HuH-7.5 (cell line): ENCODE measurements around the gene DNAAF5.

Experiments used
- DNase-seq: peaks from one replicate; pipeline ENCODE4 v3.0.0; 2011; ENCODE audit warnings: low spot score

The DNAAF5 gene

DNA sequence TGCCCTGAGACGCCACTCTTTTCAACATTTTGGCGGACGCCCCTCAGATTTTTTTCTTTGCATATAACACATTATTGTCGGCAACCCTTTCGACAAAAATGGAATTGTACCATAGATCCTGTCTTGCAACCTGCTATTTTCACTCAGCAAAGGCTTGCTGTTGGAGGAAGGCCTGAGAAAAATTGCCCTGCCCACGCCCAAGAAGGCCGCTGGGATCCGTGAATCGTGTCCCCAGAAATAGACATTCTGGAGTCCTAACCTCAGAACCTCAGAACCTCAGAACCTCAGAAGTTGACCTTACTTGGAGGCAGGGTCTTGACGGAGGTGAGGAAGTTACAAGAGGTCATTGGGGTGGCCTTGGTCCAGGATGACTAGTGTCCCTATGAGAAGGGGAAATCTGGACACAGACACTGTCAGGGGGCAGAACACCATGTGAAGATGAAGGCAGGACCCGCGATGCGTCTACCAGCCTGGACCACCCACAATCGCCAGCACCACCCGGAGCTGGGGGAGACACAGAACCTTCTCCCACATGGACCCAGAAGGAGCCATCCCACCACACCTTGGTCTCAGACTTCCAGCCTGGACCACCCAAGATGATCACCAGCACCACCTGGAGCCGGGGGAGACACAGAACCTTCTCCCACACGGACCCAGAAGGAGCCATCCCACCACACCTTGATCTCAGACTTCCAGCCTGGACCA is 19.1 kb upstream of the DNAAF5 start:
- no peak for DNase-seq

DNA sequence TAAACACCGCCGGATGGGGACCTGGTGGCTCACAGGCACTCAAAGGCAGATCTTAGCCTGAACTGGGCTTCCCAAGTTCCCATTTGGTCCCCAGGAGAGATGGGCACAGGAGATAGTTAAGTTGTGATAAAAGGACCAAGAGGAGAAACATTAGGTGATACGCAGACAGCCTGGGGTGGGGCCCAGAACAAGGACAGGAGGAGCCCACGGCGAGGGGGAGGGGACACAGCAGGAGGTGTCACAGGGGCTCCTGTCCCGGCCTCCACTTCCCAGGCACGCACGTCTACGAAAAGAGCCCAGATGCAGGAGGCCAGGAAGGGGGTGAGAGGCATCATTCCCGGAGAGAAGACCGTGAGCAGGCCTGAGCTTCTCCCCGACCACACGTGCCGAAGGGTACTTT is 16.3 kb upstream of the DNAAF5 start:
- DNase-seq = no peak

DNA sequence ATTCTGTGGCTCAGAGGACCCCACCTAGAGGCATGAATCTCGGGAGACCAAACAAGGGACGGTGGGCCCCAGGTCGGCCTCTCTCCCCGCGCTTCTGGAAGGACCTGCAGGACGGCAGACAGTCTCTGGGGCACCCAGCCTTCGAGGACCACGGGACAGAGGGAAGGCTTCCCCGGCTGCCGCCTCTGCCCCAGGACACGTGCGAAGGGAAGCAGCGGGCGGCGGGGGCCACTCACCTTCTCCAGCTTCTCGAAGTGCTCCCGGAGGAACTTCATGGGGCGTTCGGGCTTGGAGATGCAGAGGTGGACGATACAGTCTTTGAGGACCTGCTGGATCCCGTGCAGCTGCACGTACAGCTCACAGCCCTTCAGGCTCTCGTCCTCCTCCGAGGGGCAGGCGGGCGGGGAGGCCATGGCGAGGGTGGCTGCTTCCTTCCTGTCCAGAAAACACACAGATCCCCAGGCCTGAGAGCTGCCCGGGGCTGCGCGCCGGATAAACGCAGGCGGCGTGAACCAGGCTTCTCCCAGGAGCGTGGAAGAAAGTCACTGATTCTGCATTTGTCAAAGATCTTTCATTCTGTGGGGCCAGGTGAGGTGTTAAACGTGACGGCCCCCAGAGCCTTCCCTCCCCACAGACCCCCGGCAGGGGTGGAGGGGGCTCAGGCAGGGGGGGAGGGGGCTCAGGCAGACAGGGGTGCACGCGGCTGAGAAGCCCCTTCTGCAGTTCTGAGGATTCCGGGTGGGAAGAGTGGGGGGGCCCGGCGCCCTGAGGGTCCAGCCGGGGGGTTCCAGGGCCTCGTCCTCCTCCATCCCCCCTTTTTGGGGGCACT is 15.2 kb upstream of the DNAAF5 start:
- no peak for DNase-seq

DNA sequence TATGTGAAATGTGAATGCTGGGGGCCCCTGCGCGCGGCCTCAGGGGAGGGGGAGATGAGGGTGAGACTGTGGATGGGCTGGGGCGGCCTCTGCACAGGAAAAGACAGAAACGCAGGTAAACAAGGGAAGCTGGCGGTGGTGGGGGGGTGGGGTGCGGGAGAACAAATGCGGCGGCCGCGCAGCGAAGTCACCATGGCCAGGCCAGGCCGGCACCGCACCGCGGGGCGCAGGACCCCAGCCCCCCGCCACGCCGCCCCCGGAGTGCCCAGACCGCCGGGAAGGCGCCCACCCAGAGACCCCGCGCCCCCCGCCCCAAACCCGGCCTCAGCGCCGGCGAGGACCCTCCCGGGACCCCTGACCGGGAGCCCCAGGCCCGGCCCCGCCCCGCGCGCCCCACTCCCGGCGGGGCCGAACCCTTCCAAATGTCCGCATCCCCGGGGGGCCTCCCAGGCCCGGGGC is 14.5 kb upstream of the DNAAF5 start:
- no peak for DNase-seq

DNA sequence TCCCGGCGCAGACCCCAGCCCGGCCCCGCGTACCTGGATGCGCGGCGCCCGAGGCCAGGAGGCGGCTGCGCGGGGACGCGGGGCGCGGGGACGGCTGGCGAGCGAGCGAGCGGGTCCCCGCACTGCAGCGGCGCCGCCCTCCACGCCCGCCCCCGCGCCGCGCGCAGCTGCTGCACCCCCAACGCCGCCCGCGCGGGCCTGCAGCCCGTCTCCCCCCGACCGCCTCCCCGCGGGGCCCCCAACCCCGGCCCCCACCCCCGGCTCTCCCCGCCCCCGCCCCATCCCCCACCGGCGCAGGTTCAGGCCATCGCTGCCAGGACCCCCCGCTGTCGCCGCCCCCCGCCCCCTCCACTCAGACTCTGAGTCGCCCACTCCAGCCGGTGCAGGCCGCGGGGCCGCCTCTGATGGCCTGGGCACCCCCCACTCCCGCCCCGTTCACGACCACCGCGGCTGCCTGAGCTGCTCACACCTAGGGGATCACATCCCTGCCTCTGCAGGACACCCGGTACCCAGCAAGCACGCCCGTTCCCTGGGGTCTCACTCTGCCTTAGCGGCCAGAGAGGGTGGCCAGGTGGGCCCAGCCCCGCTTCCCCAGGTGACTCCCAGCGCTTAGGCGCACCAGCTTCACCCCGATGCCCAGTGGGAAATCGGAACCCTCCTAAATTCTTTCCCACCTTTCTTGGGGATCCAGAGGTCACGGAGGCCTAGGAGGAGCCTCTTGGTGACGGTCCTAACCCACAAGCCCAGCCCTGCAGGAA is 13.9 kb upstream of the DNAAF5 start:
- DNase-seq = no peak

DNA sequence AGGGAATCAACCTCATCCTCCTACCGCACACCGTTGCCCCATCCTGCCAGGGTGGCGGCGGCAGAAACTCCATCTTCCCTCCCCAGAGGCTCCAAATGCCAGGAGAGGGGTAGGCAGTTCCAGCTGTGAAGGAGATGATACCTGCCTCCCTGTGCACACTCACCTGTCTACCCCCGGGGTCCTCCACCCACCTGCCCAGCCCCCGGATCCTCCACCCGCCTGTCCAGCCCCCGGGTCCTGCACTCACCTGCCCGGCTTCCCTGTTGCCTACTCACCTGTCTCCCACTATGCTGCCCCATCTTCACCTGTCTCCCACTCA is 13.4 kb upstream of the DNAAF5 start:
- no peak for DNase-seq

DNA sequence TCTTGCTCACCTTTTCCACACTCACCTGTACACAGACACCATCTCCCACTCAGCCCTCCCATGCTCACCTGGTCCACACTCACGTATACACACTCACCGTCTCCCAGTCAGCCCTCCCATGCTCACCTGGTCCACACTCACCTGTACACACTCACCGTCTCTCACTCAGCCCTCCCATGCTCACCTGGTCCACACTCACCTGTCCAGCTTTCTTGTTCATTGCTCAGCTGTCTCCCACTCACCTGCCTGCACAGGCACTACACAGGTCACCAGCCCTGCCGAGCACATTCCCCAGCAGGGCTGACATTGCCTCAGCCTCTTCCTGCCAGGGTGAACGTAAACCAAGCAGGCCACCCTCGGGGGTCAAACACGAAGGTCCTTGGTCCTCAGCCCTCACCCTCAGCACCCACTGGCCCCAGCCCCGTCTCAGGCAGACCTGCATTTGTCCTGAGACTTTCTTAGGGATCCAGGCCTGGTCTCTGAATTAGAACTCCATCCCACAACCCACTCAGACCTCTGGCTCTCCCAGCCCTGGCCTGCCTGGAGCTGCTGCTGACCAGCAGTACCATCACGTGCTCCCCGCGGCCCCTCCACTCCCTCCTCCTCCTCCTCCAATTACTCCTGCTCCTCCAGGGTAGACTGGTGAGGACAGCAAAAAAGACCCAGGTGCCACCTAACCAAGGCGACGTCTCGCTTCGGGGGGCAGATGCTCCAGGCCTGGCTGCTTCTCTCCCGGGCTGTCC is 12.8 kb upstream of the DNAAF5 start:
- DNase-seq = no peak

DNA sequence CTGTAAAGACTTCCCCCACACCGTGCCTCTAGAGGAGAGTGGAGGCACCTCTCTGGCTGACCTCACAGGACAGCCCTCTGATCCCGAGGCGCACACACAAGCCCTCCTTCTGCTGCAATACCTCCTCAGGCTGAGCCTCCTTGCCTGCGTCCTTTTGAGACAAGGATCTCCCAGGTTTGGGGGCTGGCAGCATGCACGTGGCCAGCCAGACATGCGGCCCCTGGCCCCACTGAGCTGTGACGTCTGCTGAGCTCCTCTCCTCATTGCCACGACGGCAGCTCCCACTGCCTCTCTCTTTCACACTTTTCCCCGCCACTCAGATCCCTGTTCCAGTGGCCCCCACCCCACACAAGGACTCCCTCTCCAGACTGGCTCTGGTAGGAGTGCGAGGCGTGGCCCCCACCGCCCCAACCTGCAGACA is 12.2 kb upstream of the DNAAF5 start:
- no peak for DNase-seq

DNA sequence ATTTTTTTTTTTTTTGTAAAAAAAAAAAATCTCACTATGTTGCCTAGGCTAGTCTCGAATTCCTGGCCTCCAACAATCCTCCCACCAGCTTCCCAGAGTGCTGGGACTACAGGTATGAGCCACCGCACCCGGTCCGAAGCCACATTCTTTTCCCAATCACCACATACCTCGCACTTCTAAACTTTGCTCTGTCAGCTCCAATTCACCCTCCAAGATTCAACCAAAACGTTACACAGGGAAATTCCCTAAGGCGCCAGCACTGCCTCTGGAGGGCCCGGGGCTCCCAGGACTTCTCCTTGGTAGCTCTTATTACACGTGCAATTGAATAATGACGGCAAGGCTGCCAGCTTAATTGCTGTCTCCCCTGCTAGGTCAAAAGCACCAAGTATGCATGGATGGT is 10.3 kb upstream of the DNAAF5 start:
- no peak for DNase-seq

DNA sequence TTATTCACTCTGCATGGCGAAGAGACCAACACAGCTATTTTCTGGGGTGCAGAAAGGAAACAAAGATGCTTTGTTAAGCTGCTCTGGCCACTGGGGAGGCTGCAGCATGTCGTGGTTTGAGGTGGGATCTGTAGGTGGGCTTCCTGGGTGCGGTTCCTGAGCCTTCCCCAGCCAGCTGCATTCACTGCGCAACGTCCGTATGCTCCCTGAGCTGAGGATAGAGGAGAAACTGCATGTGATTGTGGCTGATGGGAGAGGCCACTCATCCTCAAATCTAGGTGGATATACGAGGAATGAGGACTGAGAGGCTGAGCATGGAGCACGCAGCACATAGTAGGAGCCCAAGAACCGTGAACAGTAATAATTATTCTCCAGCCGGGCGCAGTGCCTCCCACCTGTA is 9.9 kb upstream of the DNAAF5 start:
- DNase-seq = no peak

DNA sequence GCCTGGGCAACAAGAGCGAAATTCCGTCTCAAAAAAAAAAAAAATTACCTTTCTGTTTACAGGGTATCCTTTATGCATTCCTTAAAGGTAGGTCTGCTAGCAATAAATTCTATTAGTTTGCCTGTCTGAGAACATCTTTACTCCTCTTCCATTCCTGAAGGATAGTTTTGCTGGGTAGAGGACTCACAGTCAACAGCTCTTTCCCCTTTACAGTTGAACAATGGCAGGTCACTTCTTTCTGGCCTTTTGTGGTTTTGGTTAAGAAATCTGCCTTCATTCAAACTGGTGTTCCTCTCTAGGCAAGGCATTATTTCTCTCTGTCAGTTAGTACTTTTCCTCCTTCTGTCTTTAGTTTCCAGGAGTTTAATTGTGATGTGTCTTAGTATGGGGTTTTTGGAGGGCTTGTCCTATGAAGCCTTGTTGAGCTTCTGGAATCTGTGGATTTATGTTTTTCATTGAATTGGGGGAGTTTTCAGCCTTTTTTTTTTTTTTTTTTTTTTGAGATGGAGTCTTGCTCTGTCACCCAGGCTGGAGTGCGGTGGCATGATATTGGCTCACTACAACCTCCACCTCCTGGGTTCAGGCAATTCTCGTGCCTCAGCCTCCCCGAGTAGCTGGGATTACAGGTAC is 4.8 kb upstream of the DNAAF5 start:
- no peak for DNase-seq

DNA sequence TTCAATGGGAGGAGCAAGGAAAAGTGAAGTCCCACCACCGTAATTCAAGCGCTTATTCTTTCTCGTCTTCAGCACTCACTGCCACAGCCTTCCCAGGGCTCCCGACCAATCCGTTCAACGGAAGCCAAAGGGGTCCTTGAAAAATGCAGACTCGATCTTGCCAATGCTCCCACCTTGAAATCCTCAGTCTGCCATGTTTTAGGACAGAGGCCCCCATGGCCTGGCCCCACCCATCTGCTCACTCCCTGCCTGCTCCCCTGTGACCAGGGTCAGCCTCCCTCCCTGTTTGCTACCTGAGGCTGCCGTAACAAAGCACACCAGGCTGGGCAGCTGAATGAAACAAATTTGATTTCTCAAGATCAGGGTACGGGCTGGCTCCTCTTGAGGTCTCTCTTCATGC is 3.0 kb upstream of the DNAAF5 start:
- DNase-seq = no peak

DNA sequence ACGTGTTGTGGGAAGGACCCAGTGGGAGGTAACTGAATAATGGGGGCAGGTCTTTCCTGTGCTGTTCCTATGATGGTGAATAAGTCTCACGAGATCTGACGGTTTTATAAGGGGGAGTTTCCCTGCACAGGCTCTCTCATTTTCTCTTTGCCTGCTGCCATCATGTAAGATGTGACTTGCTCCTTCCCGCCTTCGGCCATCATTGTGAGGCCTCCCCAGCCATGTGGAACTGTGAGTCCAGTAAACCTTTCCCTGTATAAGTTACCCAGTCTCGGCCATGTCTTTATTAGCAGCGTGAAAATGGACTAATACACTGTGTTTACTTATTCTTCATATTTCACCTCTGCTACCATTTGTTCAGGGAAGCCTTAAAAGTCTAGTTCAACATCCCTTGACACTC is 2.2 kb upstream of the DNAAF5 start:
- no peak for DNase-seq

DNA sequence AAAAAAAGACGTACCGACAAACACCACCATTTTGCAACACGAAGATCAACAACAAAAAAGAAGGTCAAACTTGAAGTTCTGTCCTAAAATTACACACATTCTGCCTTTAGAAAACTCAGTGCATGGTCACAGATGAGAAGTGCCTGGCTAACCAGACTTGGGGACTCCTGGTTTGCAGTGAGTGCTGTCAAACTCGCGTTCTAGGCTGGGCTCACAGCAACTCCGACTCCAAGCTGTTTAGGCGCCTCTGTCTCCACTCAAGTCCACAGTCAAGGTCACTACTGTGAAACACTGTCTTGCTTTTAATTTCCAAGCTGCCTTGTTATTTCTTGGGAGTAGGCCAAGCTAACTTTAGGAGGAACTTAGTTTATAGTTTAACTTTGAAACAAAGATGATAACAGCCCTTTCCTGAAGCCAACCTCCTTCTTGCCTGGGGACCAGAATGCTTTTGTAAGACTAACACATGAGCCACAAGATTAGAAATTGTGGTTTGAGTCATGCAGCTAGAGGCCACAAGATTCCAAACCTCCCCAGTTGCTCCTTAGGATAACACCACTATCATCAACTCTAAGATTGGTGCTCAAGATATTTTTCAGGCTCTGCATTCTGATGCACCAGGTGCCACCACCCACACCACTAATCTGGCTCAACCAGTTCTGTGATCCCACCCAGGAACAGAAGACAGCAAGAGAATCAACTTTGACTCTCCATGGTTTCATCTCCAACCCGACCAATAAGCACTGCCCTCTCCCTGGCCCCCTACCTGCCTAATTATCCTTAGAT is 1.1 kb upstream of the DNAAF5 start:
- no peak for DNase-seq

DNA sequence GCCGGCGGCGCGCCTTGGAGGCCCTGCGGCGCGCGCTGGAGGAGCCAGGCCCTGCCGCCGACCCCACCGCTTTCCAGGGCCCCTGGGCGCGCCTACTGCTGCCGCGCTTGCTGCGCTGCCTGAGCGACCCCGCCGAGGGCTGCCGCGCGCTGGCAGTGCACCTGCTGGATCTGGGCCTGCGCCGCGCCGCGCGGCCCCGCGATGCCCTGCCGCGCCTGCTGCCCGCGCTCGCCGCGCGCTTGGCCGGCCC is 280 bp downstream of the DNAAF5 start:
- no peak for DNase-seq

DNA sequence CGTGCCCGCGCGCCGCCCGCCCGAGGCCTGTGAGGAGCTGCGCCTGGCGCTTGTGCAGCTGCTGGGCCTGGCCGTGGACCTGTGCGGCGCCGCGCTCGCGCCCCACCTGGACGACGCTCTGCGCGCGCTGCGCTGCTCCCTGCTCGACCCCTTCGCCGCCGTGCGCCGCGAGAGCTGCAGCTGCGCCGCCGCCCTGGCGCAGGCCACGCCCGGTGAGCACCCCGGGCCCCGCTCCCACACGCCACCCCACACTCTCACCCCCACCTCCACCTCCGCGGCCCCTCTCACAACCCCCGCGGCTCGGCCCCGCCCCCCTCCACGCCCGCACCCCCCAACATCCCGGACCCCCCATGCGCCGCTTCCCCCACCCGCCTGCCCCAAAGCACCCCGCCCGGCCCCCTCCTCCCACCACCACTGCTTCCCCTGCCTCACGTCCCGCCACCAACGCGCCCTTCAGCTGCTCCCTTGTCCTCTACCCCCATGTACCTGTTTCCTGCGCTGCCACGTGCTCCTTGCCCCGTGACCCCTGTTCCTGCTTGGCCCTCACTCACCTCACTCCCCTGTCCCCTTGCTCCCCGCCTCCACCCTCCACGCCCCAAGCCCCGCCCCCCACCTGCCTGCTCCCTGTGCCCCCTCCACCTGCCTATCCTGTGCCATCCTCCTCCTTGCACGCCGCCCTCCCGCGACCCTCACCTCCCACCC is 756 bp downstream of the DNAAF5 start, which contains the start of gene PRKAR1B:
TSS of gene PRKAR1B (minus strand) at position 178 of the 702 bp plus-strand sequence. CDS start 15,776 bp downstream, outside the sequence.
- DNase-seq = peak; percentile 73

DNA sequence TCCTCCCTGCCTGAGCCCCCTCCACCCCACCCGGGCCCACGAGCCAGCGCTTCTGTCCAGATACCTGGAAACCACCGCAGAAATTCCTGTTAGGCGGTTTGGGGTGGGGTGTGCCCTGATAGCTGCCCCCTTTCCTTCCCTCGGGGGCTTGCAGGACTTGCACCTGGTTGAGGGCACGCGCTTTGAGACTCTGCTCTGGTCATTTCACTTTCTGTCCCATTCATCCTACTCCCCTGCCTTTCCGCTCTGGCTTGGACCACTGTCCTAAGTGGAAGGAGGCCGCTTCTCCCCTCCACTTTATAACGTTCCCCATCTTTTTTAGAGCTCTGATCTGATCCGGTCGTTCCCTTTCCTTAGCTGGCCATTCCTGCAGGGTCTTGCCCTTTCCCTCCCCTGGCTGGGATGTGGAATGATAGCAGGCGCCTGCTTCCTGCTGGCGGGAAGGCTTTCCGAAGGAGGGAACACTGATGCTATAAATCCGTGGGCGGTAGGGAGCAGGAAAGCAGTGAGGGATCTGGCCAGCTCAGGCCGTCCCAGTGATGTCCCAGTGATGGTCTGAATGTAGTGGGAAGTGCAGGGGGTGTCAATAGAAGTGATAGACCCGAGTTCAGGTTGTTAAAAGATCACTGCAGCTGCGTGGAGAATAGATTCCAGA is 1.4 kb downstream of the DNAAF5 start:
- DNase-seq = no peak

DNA sequence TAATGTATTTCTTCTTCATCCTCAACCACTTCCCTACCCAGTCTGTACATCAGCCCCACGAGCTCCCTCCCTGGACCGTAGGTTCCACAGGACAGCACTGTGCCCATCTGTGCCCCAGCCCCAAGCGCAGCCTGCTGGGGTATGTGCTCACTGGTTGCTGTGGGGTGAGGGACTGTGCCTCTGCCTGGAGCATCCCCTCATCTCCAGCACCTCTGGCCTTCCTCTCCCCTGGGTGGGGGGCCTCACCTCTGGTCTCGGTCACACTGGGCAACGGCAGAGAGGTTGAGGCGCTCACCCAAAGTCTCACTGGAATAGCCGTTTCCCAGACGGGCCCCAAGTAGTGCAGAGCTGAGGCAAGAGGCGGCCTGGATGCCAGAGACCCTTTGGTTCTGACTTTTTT is 2.1 kb downstream of the DNAAF5 start:
- no peak for DNase-seq

DNA sequence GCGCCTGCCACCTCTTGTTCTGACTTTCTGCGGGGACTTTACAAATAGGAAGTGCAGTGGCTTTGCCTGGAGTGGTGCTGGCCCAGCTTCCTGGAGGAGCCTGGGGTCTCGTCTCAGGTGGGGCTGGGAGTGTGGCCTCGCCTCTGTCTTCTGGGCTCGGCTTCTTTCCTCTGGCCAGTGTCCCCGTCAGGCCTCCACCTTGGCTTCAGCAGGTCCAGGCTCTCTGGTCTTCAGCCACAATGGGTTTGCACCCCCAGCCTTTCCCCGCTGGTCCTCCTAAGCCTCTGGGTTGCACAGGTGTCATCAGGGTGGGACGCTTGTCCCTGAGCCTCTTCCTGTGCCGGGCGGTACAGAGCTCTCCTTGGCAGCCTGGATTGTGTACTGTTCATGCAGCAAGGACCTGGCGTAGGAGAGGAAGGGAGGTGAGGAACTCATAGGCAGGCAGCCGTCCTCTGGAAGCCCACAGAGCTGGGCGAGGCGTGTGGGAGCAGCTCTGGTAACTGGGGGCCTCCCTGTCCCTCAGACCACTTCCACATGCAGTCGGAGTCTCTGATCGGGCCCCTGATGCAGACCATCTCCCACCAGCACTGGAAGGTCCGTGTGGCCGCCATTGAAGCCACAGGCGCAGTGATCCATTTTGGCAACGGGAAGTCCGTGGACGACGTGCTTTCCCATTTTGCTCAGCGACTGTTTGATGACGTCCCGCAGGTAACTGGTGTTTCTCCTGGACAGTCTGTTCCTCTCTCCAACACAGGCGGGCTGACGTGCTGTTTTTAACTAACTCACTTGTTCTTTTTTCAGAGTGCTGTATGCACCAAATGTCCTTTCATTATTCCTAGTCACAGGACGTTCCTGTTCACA is 2.9 kb downstream of the DNAAF5 start:
- DNase-seq = no peak
